Progenitor cell of endocrine pancreas (in vitro differentiated cells): ENCODE measurements around the gene OR56A5. TPM values are rescaled to one million over a fixed set of nuclear protein-coding genes. Genes with fewer than 3 reads are reported as not detected.

Experiments used
- DNase-seq: peaks from one replicate; pipeline ENCODE4 v3.0.0; 2021; ENCODE audit warnings: low spot score; ENCODE audit not compliant: unreplicated experiment
- H3K27ac Mint-ChIP-seq: 2 replicates; pipeline ENCODE4 v1.8.0; 2021; ENCODE audit warnings: mild to moderate bottlenecking, moderate library complexity, mixed read lengths
- H3K27me3 Mint-ChIP-seq: 2 replicates; pipeline ENCODE4 v1.8.0; 2021; ENCODE audit warnings: mixed read lengths
- H3K36me3 Mint-ChIP-seq: 2 replicates; pipeline ENCODE4 v1.8.0; 2022; ENCODE audit warnings: mixed read lengths; ENCODE audit not compliant: insufficient read depth
- H3K4me1 Mint-ChIP-seq: 2 replicates; pipeline ENCODE4 v1.8.0; 2021; ENCODE audit warnings: low read depth, mixed read lengths
- H3K4me3 Mint-ChIP-seq: 2 replicates; pipeline ENCODE4 v1.8.0; 2021; ENCODE audit warnings: low read depth, mild to moderate bottlenecking, moderate library complexity, mixed read lengths
- H3K9me3 Mint-ChIP-seq: 2 replicates; pipeline ENCODE4 v1.8.0; 2021; ENCODE audit warnings: low read depth, mixed read lengths
- CTCF ChIP-seq: fragments of 200-600 bp; sonication (generic); IDR thresholded peaks from one replicate; pipeline ENCODE4 v1.5.0; 2021; ENCODE audit warnings: antibody characterized with exemption, mild to moderate bottlenecking; ENCODE audit not compliant: unreplicated experiment
- total RNA-seq: library from RNA; stranded (reverse); gene quantifications from 2 replicates; pipeline ENCODE4 v1.2.1, GENCODE V29; 2021

OR56A5 gene
- total RNA-seq, 1 donor from 2014 or later, result not detected

DNA sequence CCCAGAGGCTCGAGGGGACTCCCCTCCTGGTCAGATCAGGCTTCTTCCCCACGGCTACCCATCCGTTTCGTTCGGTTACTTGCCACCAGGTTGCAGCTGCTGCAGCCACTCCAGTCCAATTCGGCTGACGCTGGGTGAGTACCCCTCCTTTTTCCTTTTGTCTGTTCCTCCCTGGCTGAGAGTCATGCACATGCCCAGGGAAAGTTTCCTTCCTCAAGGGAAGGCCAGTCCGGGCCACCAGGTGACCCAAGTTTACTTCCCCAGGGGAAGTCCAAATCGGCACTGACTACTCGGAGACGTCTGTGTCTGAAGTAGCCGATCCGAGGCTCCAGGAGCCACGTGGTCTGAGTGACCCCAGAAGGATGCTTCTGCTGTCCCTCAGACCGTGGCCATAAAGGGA is 39.5 kb downstream of the OR56A5 start:
- DNase-seq, result no peak
- H3K36me3 Mint-ChIP-seq, result no peaks in the 10 kb centered on the region
- H3K27ac Mint-ChIP-seq, result no peak overlapping the region
- no peaks in the 10 kb centered on the region for H3K4me1 Mint-ChIP-seq
- H3K27me3 Mint-ChIP-seq, result no peaks in the 10 kb centered on the region
- peaks cover 41% of the 10 kb centered on the region for H3K9me3 Mint-ChIP-seq
- TF ChIP-seq CTCF, result no peak
- no peak overlapping the region for H3K4me3 Mint-ChIP-seq

- no peaks in the 10 kb centered on the region for H3K36me3 Mint-ChIP-seq
- no peaks in the 10 kb centered on the region for H3K27me3 Mint-ChIP-seq
- H3K9me3 Mint-ChIP-seq, result peaks cover 38% of the 10 kb centered on the region
- no peak overlapping the region for H3K4me3 Mint-ChIP-seq
- no peak for DNase-seq
- no peak overlapping the region for H3K27ac Mint-ChIP-seq
- TF ChIP-seq CTCF, result no peak
- no peaks in the 10 kb centered on the region for H3K4me1 Mint-ChIP-seq
Measured at GRCh38 chr11:5928271-5928670, 40.0 kb downstream of the OR56A5 start.

DNA sequence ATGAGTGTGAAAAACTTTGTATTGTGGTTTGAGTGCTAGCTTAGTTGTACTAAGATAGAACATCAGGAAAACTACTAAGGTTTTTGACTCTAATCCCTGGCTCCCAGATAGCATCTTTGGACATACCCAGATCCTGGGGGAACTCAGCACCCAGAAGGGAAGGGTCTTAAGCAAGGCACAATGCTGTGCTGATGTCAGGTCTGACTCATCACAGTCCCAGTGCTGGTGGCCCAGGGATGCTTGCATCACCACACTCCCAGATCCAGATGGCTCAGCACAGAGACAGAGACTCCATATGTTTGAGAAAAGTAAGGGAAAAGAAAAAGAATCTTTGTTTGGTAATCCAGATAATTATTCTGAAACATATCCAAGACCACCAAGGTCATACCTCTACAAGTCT is 44.5 kb downstream of the OR56A5 start:
- H3K4me1 Mint-ChIP-seq, result no peaks in the 10 kb centered on the region
- H3K4me3 Mint-ChIP-seq, result no peak overlapping the region
- H3K36me3 Mint-ChIP-seq, result no peaks in the 10 kb centered on the region
- H3K27me3 Mint-ChIP-seq, result no peaks in the 10 kb centered on the region
- no peak for TF ChIP-seq CTCF
- H3K27ac Mint-ChIP-seq, result no peak overlapping the region
- DNase-seq, result no peak
- H3K9me3 Mint-ChIP-seq, result peaks cover 16% of the 10 kb centered on the region

GRCh38 chr11:5923427-5923776 is 44.9 kb downstream of the OR56A5 start:
- H3K27me3 Mint-ChIP-seq, result no peaks in the 10 kb centered on the region
- no peak overlapping the region for H3K4me3 Mint-ChIP-seq
- no peak overlapping the region for H3K27ac Mint-ChIP-seq
- no peaks in the 10 kb centered on the region for H3K36me3 Mint-ChIP-seq
- DNase-seq, result no peak
- peaks cover 15% of the 10 kb centered on the region for H3K9me3 Mint-ChIP-seq
- TF ChIP-seq CTCF, result no peak
- H3K4me1 Mint-ChIP-seq, result no peaks in the 10 kb centered on the region

DNA sequence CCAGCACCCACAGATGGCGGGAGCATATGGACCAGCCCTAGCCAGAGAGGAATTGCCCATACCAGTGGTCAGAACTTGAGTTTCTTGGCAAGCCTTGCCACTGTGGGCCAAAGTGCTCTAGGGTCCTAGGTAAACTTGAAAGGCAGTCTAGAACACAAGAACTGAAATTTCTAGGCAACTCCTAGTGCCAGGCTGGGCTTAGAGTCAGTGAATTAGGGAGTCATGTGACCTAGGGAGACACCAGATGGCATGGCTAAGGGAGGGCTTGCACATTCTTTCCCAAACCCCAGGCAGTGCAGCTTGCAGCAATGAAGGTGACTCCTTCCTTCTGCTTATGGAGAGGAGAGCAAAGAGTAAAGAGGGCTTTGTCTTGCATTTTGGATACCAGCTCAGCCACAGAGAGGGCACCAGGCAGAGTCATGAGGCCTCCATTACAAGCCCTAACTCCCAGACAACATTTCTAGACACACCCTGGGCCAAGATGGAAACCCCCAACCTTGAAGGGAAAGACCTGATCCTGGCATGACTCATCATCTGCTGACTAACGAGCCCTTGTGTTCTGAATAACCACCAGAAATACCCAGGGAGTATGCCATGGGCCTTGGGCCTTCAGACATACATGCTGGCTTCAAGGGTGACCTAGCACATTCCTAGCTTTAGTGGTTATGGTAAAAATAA is 45.4 kb downstream of the OR56A5 start:
- peak overlapping the region; percentile 27 for H3K27ac Mint-ChIP-seq
- no peaks in the 10 kb centered on the region for H3K4me1 Mint-ChIP-seq
- no peak overlapping the region for H3K4me3 Mint-ChIP-seq
- H3K36me3 Mint-ChIP-seq, result no peaks in the 10 kb centered on the region
- no peak for DNase-seq
- H3K27me3 Mint-ChIP-seq, result no peaks in the 10 kb centered on the region
- H3K9me3 Mint-ChIP-seq, result peaks cover 14% of the 10 kb centered on the region
- TF ChIP-seq CTCF, result no peak

Other genes starting within 250 kb of the OR56A5 start
- not detected in 2 replicates for gene OR56B1, start 232.0 kb downstream of the OR56A5 start, total RNA-seq
- gene OR52N4, start 214.3 kb downstream of the OR56A5 start, total RNA-seq, result not detected in 2 replicates
- not detected in 2 replicates for gene OR52N5, start 185.1 kb downstream of the OR56A5 start, total RNA-seq
- not detected in 2 replicates for gene OR52N1, start 177.2 kb downstream of the OR56A5 start, total RNA-seq
- not detected in 2 replicates for gene OR52N2, start 159.6 kb downstream of the OR56A5 start, total RNA-seq
- not detected in 2 replicates for gene OR52E6, start 126.6 kb downstream of the OR56A5 start, total RNA-seq
- not detected in 2 replicates for gene OR52E8, start 110.8 kb downstream of the OR56A5 start, total RNA-seq
- gene OR52E4, start 87.9 kb downstream of the OR56A5 start, total RNA-seq, result not detected in 2 replicates
- not detected in 2 replicates for gene OR52E5, start 75.3 kb downstream of the OR56A5 start, total RNA-seq
- gene OR56A3, start 26.2 kb downstream of the OR56A5 start, total RNA-seq, result not detected in 2 replicates
- gene OR52L1, start 18.5 kb upstream of the OR56A5 start, total RNA-seq, result not detected in 2 replicates
- 0.07 and 0.13 TPM in 2 replicates for gene OR56A4, start 38.5 kb upstream of the OR56A5 start, total RNA-seq
- gene OR56A1, start 62.3 kb upstream of the OR56A5 start, total RNA-seq, result 0.09 TPM in 1 of 2 replicates, not detected in the other
- not detected in 2 replicates for gene OR56B4, start 139.2 kb upstream of the OR56A5 start, total RNA-seq
- not detected in 2 replicates for gene OR52B2, start 201.8 kb upstream of the OR56A5 start, total RNA-seq
- not detected in 2 replicates for gene OR52W1, start 230.7 kb upstream of the OR56A5 start, total RNA-seq
- gene C11orf42, start 237.1 kb upstream of the OR56A5 start, total RNA-seq, result not detected in 2 replicates